K562 treated with DMSO at 1 percent for 48 hours (cell line): ENCODE data around the gene MCM6. TPM values are rescaled to one million over a fixed set of nuclear protein-coding genes. Genes with fewer than 3 reads are reported as not detected.

ENCODE experiments used
- total RNA-seq: library from RNA; unstranded; fragments of 300-600 nt; gene quantifications from 2 replicates; pipeline ENCODE4 v1.2.3, GENCODE V29; 2022; ENCODE audit warnings: low replicate concordance; ENCODE audit errors: extremely low read depth

Gene MCM6
- total RNA-seq: not detected in 2 replicates

GRCh38 chr2:135876066-135876711, at the start of gene MCM6:
Gene MCM6, minus strand, starts transcription at chr2:135876443. Its CDS starts 78 bp downstream, at chr2:135876365.

GRCh38 chr2:135836596-135837270, 39.5 kb downstream of the MCM6 start, which contains the start of gene LCT:
Gene LCT, minus strand, starts transcription at chr2:135837184. Its CDS starts 15 bp downstream, at chr2:135837169.

Other genes with a start within 250 kb of the MCM6 start
- not detected in 2 replicates for gene UBXN4, start 134.6 kb downstream of the MCM6 start, total RNA-seq
- not detected in 2 replicates for gene LCT, start 39.3 kb downstream of the MCM6 start, total RNA-seq
- not detected in 2 replicates for gene DARS1, start 109.2 kb upstream of the MCM6 start, total RNA-seq
- gene CXCR4, start 241.7 kb upstream of the MCM6 start, total RNA-seq: not detected in 2 replicates